NCI-H524 (cell line): ENCODE data around the gene LCP1.

ENCODE experiments used
- DNase-seq, 2 experiments: peaks; one replicate each; lab custom pipeline; 2025; lab: John Stamatoyannopoulos, UW

The LCP1 gene

DNA sequence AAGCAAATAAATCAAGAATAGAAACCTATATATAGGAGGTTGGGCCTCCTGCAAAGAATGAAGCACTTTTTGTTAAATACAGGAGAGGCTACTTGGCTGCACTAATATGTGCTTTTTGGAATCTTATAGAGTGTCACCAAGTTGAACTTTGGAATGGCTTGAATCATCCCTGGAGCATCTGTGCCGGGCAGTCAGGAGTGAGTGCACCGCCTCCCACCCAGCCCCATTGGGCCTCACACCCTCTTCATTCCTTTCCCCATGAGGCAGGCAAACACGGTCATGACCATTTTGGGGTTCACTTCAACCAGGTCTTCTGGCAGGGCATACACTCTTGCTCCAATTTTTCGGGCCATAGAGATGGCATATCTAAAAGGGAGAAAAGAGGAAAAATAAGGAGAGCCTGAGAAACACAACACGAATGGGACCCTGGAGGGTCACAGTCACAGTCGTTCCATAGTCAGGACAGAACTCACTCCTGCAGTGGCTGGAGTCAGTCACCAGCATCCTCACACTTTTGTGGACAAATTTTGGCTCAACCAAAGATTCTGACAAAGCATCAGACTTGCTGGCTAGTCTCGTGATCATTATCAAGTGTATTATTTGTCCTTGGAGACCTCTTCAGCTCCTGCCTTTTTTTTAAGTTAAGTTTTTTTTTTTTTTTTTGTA is 54.5 kb downstream of the LCP1 start:
- DNase-seq = no peak

DNA sequence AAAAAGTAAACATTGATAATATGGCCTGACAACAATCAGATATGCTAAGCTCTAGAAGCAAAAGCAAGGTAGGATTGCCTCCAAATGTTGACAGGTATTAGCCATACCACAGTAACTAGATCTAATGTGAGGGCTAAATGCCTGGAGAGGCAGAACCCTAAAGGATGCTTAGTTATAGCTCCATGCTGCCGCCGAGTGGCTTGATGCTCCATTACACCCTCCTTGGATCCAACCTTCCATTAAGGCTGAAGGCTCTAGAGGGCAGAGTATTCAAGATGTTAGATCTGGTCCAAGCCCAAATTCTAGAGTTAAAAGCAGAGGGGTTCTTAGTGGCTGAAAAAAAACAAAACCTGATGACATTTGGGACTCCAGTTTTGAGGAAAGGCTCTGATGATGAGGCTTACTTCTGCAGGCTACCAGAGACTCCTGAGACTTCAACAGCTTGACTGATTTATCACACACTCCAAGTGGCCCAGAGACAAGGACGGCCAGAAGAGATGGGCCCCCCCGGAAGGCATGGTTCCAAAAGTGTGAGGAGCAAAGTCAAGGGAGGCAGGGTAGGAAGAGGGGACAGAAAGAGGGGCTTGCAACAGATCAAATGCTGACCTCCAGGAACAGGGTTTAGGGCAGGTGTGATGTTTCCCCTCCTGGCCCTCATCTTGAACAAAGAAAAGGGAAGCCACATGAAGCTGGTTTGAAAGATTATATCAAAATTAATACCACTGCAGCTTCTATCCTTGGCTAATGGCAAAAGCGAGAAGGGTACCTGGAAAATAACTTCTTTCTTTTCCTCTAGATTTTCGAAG is 55.2 kb downstream of the LCP1 start:
- peak; percentile 58 to 84 for DNase-seq

- no peak for DNase-seq
These were observed 55.9 kb downstream of the LCP1 start for GRCh38 chr13:46126056-46126455.

DNA sequence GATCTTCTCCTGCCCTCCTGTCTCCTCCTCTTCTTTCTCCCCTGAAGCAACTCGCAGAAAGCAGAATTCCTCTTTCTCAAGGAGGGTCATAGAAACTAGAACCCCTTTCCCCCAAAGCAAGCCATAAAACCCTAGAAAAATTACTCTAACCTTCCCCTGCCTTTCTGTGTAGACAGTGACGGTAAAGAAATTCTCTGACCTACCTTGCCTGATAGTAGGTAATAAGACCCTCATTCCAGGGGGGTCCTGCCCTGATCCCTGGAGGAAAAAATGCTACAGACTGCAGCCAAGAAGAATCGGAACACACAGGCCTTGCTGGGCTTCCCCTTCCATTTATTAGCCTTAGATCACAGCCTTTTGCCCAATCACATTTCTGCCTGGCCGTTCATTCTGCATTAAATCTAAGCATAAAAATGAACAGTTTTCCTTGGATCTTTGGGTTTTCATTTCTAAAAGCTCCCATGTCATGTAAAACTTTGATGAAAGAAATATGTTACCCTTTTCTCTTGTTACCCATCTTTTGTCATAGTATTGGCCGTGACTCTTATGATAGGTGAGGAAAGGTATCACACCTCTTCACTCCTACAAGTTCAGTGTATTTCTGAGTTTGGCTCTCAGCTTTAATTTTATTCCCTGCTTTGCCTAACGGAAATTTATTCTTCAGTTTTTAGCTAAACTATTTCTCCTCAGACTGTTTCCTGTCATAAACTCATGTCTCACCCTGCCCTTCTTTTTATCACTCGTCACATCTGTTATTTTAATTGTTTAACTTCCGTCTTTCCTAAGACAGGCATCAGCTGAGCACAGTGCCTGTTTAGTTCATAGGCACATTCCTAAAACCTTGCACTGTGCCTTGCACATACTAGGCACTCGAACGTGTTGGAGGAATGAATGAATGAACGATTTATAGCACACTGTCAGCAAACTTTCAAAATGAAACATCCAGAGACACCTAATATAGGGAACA is 56.7 kb downstream of the LCP1 start:
- DNase-seq = no peak

DNA sequence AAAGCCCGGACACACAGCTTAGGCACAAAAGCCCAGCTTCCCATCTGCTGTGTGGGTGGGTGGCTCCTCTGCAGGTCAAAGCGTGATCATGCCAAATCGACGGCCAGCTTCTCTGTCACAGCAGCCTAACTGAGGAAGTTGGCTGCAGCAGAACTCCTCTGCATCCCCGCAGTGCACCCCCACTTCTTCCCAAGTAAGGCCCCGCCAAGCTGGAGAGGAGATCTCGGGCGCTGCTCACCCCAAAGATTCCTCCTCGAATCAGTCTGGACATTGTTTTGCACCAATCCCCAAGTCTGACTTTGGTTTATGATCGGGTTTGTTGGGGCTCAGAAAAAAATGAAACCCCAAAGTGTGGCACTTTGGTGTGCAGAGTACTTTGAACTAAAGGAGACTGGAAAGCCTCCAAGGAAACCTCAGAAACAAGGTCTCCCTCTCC is 57.4 kb downstream of the LCP1 start:
- DNase-seq = no peak

- DNase-seq = no peak
These were observed 59.7 kb downstream of the LCP1 start for GRCh38 chr13:46122304-46122703.

- peak; percentile 2 to 4 for DNase-seq
These were observed 60.3 kb downstream of the LCP1 start for GRCh38 chr13:46121597-46122163.

DNA sequence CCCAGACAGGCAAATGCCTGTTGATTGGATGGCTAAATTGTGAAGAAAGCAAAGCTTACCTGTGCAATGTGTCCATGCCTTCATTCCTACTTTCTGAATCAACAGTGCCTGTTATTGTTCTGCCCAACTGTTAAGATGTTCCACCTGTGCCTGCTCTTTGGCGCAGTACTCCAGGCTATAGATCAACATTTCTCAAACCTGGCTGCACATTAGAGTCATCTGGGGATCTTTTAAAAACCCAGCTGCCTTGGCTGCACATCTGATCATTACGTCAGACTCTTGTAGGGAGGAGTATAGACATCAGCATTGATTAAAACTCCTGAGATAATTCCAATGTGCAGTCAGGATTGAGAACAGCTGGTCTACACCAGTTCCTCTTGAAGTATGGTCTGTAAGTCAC is 60.9 kb downstream of the LCP1 start:
- no peak for DNase-seq

DNA sequence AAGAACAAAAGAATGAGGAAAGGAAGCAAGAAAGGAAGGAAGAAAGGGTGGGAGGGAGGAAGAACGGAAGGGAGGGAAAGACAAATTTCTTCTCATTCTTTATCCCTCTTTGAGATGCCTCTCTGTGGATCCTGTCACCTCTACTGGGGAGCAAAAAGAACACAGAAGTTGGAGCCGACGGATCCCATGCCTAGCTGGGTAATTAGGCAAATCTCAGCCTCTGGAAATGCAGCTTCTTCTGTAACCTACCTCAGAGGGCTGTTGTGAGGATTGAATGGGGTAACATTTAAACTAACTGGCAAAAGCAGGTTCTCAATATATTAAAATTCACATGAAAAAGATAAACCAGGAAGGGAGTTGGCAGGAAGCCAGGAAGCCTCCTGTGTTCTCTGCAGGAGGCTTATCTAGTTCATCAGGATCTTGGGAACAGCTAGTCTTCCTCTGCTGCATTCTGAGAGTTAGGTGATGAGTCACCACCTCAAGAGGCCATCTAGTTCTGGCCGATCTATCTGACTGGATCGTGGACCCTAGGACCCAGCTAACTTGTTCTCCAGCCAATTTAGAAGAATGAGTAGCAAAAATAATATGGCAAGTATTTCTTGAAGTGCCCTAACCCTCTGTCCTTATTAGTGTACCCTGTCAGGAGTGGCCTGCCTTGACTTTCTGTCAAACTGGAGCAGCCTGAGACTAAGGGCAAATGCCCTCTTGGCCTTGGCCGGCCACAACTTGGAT is 61.9 kb downstream of the LCP1 start:
- peak; percentile 0 to 16 for DNase-seq

DNA sequence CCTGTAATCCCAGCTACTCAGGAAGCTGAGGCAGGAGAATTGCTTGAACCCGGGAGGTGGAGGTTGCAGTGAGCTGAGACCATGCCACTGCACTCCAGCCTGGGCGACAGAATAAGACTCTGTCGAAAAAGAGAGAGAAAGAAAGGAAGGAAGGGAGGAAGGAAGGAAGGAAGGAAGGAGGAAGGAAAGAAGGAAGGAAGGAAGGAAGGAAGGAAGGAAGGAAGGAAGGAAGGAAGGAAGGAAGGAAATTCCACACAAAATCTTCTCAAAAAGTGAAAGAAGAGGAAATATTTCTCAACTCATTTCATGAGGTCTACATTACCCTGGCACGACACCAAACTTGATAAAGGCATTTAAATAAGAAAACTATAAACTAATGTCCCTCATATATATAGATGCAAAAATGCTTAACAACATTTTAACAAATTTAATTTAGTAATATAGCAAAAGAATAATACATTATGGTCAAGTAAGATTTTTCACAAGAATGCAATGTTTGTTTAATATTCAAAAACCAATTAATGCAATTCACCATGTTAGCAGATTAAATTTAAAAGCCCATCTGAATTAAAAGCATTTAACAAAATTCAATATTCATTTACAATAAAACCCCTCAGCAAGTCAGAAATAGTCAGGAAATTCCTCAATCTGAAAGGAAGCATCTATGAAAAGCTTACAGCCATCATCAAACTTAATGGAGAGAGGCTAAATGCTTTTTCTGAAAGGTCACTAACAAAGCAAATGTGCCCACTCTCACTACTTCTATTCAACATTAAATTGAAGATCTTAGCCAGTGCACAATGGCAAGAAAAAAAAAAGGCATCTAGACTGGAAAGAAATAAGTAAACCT is 65.1 kb downstream of the LCP1 start:
- DNase-seq = no peak

GRCh38 chr13:46114613-46115012 is 67.4 kb downstream of the LCP1 start:
- DNase-seq = no peak

DNA sequence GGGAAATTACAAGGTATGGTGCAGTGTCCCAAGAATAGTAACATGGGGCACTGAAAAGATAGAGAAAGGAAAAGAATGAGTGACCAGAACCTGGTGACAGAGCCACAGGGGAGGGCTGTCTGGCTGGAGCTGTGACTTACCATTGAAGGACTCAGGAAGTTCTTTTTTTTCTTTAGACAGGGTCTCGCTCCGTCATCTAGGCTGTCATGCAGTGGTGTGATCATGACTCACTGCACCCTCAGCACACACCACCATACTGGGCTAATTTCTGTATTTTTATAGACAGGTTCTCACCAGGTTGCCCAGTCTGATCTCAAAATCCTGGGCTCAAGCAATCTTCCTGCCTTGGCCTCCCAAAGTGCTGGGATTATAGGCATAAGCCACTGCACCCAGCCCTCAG is 68.4 kb downstream of the LCP1 start:
- DNase-seq = no peak

- DNase-seq = no peak
These were observed 70.8 kb downstream of the LCP1 start for GRCh38 chr13:46111151-46111550.

DNA sequence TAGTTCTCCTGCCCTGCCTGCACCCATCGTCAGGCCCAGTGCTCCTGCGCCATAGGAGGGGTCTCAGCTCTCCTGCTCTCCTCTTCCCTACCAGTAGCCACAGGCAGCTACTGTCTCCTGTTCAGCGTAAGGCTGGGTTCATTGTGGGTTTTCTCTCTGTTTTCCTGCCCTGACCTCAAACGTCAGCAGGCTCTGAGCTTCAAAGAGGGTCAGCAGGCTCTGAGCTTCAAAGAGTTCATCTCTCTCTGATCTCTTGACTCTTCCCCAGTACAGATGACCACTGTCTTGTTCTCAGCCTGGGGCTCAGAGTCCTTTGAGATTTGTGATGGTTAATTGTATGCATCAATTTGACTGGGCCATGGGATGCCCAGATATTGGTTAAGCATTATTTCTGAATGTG is 72.5 kb downstream of the LCP1 start:
- DNase-seq = no peak

DNA sequence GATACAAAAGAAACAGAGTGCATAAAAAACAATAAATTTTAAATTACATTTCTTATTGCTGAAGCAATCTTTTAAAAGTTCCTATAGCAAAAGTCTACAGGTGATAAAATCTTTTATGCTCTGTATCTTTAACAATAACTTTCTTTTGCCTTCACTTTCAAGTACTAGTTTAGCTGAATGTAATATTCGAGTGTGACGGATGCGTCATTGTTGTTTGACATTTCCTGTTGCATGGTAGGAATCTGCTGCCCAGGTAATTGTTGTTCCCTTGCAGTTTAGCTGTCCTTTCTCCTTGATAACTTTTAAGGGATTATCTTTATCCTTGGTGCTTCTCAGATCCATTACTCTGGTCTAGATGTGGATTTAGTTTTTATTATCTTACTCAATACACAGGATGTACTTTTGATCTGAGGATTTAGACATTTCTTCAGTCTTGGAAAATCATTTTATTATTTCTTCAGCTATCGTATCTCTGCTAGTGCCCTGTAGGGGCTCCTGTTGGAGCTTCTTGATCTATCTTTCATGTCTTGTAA is 75.1 kb downstream of the LCP1 start:
- no peak for DNase-seq

DNA sequence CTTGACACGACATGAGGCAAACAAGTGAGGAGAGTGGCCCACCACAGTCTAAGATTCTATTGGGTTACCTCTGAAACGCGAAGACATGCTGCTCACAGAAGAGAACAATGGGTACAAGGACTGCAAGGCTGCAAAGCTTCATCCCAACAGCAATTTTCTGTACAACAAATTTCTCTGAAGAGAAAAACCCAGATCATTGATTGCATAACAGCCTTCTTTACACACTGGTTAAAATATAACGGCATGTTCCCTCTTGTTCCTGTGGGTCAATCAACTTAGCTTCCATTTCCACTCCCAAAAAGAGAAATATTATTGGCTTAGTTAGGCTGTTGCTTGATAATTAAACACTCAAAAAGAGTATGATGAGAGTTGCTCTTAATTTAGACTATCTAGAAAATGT is 77.1 kb downstream of the LCP1 start, which contains the start of gene CPB2:
Gene CPB2 (minus strand): TSS at position 166 of the 400 bp plus-strand sequence. CDS start 24 bp downstream, at position 142.
- no peak for DNase-seq

GRCh38 chr13:46103037-46103436 is 78.9 kb downstream of the LCP1 start:
- no peak for DNase-seq

DNA sequence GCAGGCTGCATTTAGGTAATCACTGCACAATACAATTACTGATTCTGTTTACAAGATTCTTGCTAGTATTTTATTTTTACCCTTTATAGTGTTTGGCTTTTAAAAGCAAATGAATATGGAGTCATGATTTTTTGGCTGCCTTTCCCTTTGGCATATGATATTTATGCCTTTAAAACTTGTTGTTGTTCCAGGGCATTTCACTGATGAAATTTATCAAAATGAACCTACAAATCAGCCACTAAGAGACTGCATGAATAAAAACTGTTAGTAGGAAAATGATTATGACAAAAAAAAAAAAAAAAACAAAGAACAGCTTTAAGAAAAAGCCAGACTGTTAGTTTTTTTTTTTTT is 79.7 kb downstream of the LCP1 start:
- no peak for DNase-seq

GRCh38 chr13:46101484-46102254 is 80.3 kb downstream of the LCP1 start:
- no peak for DNase-seq
